ENCODE results near the gene ARHGAP29.

- TF ChIP-seq GATA2 (IDR thresholded peaks at IDR 0.05; ENCODE audit: low read depth, low read length) (no peak; the same call in none of the 2 replicates), GATA3 (IDR thresholded peaks at IDR 0.05; ENCODE audit: low read depth, low read length) (no peak)
These were observed 44.2 kb upstream of the ARHGAP29 start for GRCh38 chr1:94281361-94282142.

All from SH-SY5Y (cell line).